Keratinocyte (primary cell): Measurements from ENCODE around the gene ECE1. TPM values are rescaled to one million over a fixed set of nuclear protein-coding genes. Genes with fewer than 3 reads are reported as not detected.
A peak's percentile ranks its signal among the peaks of the same experiment; 100 is the strongest.

Experiments
- DNase-seq: peaks from one replicate; pipeline ENCODE4 v3.0.0-alpha.2; 2011; ENCODE audit warnings: low read depth, missing footprints, low spot score
- FAIRE-seq: peaks from 2 replicates; lab custom pipeline; 2011; peaks lifted over from hg19 to GRCh38; lab: Jason Lieb, UNC
- H2AFZ ChIP-seq: 2 replicates; pipeline ENCODE4 v1.6.0; 2012; ENCODE audit warnings: low read length, control low read depth, inconsistent platforms; ENCODE audit not compliant: control insufficient read depth
- H3K27ac ChIP-seq: 2 replicates; pipeline ENCODE4 v1.5.1; 2011; ENCODE audit warnings: low read length; ENCODE audit not compliant: control insufficient read depth, insufficient read depth
- H3K27me3 ChIP-seq: 3 replicates; pipeline ENCODE4 v1.6.0; 2011; ENCODE audit warnings: low read length; ENCODE audit not compliant: control insufficient read depth, insufficient read depth; ENCODE audit errors: extremely low read depth
- H3K36me3 ChIP-seq, 2 experiments: 2 replicates in 1 of 2; 3 replicates in 1 of 2; pipeline ENCODE4 v1.5.1; 2011; ENCODE audit warnings: low read length in 2 of 2, mild to moderate bottlenecking in 1 of 2; ENCODE audit not compliant: control insufficient read depth in 2 of 2, insufficient read depth in 2 of 2; ENCODE audit errors: extremely low read depth in 1 of 2
- H3K4me1 ChIP-seq: 3 replicates; pipeline ENCODE4 v1.5.1; 2011; ENCODE audit warnings: low read length; ENCODE audit not compliant: control insufficient read depth, insufficient read depth; ENCODE audit errors: extremely low read depth
- H3K4me2 ChIP-seq: 3 replicates; pipeline ENCODE4 v1.6.0; 2011; ENCODE audit warnings: low read depth, low read length; ENCODE audit not compliant: control insufficient read depth, insufficient read depth; ENCODE audit errors: extremely low read depth
- H3K4me3 ChIP-seq, 3 experiments: fragments of 200-600 bp in 1 of 3; sonication (generic) in 1 of 3; 2 replicates in 2 of 3; 3 replicates in 1 of 3; pipeline ENCODE4 v1.5.1; 2011 to 2016; ENCODE audit warnings: low read length in 3 of 3, mild to moderate bottlenecking in 3 of 3, control low read depth in 2 of 3, inconsistent platforms in 1 of 3, low read depth in 1 of 3, mixed read lengths in 1 of 3, mixed run types in 1 of 3, moderate library complexity in 1 of 3; ENCODE audit not compliant: control insufficient read depth in 2 of 3, insufficient read depth in 2 of 3; ENCODE audit errors: extremely low read depth in 1 of 3
- H3K79me2 ChIP-seq: 2 replicates; pipeline ENCODE4 v1.6.0; 2012; ENCODE audit warnings: low read length; ENCODE audit not compliant: control insufficient read depth, insufficient read depth
- H3K9ac ChIP-seq: 3 replicates; pipeline ENCODE4 v1.6.0; 2011; ENCODE audit warnings: low read length; ENCODE audit not compliant: control insufficient read depth, insufficient read depth; ENCODE audit errors: extremely low read depth
- H3K9me1 ChIP-seq: 3 replicates; pipeline ENCODE4 v1.6.0; 2011; ENCODE audit warnings: low read length; ENCODE audit not compliant: control insufficient read depth, insufficient read depth; ENCODE audit errors: extremely low read depth
- H3K9me3 ChIP-seq: 2 replicates; pipeline ENCODE4 v1.5.1; 2012; ENCODE audit warnings: low read depth, low read length; ENCODE audit not compliant: control insufficient read depth
- H4K20me1 ChIP-seq: 3 replicates; pipeline ENCODE4 v1.6.0; 2011; ENCODE audit warnings: low read length; ENCODE audit not compliant: control insufficient read depth, insufficient read depth; ENCODE audit errors: extremely low read depth
- CTCF ChIP-seq, 3 experiments: IDR thresholded peaks in 1 of 3; conservative IDR thresholded peaks in 1 of 3; optimal IDR thresholded peaks in 1 of 3; 2 replicates in 2 of 3; 3 replicates in 1 of 3; pipeline versions ENCODE3 to v1.5.1; 2011; ENCODE audit warnings: low read length in 3 of 3, mild to moderate bottlenecking in 3 of 3, moderate library complexity in 2 of 3, control low read depth in 1 of 3, inconsistent platforms in 1 of 3; ENCODE audit not compliant: insufficient read depth in 2 of 3; ENCODE audit errors: extremely low read depth in 1 of 3
- EZH2 ChIP-seq: IDR thresholded peaks from one replicate; pipeline ENCODE4 v1.6.1; 2012; ENCODE audit warnings: inconsistent platforms, mild to moderate bottlenecking, low read length, moderate library complexity
- dilution Hi-C: fragments of 300-500 bp; cut with MboI; formaldehyde crosslinking; loops from one replicate; pipeline ENCODE4 v1.7.0; 2020; ENCODE audit warnings: low sequenced_read_pairs; ENCODE audit not compliant: extremely low pct_ligation_motif_present
- polyA plus RNA-seq, 5 experiments: library from polyadenylated mRNA; depleted of rRNA in 3 of 5; stranded (reverse) in 3 of 5; stranded (forward) in 1 of 5; unstranded in 1 of 5; fragments of >200 nt; gene quantifications; 1 replicate in 1 of 5; 2 replicates in 3 of 5; 3 replicates in 1 of 5; pipeline versions ENCODE4 v1.2.1 to v1.2.3, GENCODE V29; 2011 to 2012; ENCODE audit warnings: missing spikeins in 2 of 5, low read depth in 1 of 5, low replicate concordance in 1 of 5

ECE1 gene
- polyA plus RNA-seq, 1 donor (not counting 4 experiments of a cell fraction or from before 2014, with no cell fraction given), result 59.1 TPM

- TF ChIP-seq CTCF (optimal IDR thresholded peaks at IDR 0.05 in 1 of 3, IDR thresholded peaks at IDR 0.05 in 1 of 3, conservative IDR thresholded peaks at IDR 0.05 in 1 of 3; ENCODE audit: extremely low read depth in 1 of 3, insufficient read depth in 2 of 3, low read length in 3 of 3), result no peak
- no peak for TF ChIP-seq EZH2
- dilution Hi-C loops, result no loop called here
- no peaks in the 10 kb centered on the region for H3K9me1 ChIP-seq
- peaks cover 30% of the 10 kb centered on the region for H3K4me1 ChIP-seq
- no peak overlapping the region for H3K4me2 ChIP-seq
- FAIRE-seq, result no peak
- no peaks in the 10 kb centered on the region for H3K9me3 ChIP-seq
- no peaks in the 10 kb centered on the region for H4K20me1 ChIP-seq
- no peaks in the 10 kb centered on the region for H3K79me2 ChIP-seq
- H3K27me3 ChIP-seq, result no peaks in the 10 kb centered on the region
- H3K27ac ChIP-seq, result no peak overlapping the region
- H3K36me3 ChIP-seq, result no peaks in the 10 kb centered on the region
- no peak for DNase-seq
- H3K9ac ChIP-seq, result no peak overlapping the region
- no peak overlapping the region for H3K4me3 ChIP-seq
- no peak overlapping the region for H2AFZ ChIP-seq
Observed at GRCh38 chr1:21311016-21311415, 20.8 kb upstream of the ECE1 start.

- Histone ChIP-seq H3K79me2 (no peaks in the 10 kb centered on the region), H3K4me2 (no peak overlapping the region), H3K4me1 (peaks cover 25% of the 10 kb centered on the region), H3K9ac (peak overlapping the region; percentile 9), H3K4me3 (no peak overlapping the region), H3K9me1 (no peaks in the 10 kb centered on the region), H3K27ac (no peak overlapping the region), H3K36me3 (no peaks in the 10 kb centered on the region), H3K9me3 (no peaks in the 10 kb centered on the region), H4K20me1 (no peaks in the 10 kb centered on the region), H2AFZ (no peak overlapping the region), H3K27me3 (no peaks in the 10 kb centered on the region)
- FAIRE-seq (peak; percentile 91), DNase-seq (peak; percentile 64)
- TF ChIP-seq CTCF (optimal IDR thresholded peaks at IDR 0.05 in 1 of 3, IDR thresholded peaks at IDR 0.05 in 1 of 3, conservative IDR thresholded peaks at IDR 0.05 in 1 of 3; ENCODE audit: extremely low read depth in 1 of 3, insufficient read depth in 2 of 3, low read length in 3 of 3) (no peak), EZH2 (no peak)
- dilution Hi-C loops, result no loop called here
Observed at GRCh38 chr1:21308847-21309652, 18.8 kb upstream of the ECE1 start.
